Measurements from ENCODE around the gene BRD3OS.

Gene BRD3OS

DNA sequence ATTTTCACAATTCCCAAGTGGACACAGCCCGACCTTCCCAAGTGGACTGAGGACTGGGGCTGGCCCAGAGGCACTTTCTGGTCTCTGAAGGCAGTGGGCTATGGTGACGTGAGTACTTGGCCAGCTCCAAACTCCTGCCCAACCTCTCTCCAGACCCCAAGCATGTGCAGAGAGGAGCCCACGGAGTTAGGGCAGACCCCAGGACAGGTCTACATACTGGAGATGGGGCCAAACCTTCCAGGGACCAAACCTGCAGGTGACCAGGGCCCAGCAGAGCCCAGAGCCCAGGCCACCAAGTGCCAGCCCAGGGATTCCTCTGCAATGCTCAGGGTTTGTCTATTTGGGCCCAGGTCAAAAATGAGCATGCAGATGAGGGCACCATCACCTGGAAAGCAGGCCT, 27.2 kb downstream of the BRD3OS start:
- no peak for DNase-seq (ENCODE audit: low read depth)

DNA sequence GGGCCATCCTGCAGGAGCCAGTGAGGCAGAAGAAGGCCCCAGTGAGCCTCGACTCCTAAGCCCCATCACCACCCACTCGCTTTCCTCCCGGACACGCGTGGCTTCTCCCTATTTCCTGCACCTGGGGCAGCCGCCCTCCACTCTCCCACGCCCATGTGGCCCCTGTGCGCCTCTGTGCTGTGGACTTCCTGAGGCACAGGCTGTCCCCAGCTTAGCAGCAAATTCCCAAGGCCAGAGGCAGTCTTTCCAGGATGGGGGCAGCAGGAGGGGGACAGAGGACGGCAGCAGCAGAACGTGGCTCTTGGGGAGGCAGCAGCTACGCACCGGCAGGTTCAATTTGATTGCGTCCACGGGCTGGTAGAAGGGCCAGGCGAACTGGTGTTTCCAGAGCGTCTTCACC, 27.7 kb downstream of the BRD3OS start:
- DNase-seq (ENCODE audit: low read depth): no peak

DNA sequence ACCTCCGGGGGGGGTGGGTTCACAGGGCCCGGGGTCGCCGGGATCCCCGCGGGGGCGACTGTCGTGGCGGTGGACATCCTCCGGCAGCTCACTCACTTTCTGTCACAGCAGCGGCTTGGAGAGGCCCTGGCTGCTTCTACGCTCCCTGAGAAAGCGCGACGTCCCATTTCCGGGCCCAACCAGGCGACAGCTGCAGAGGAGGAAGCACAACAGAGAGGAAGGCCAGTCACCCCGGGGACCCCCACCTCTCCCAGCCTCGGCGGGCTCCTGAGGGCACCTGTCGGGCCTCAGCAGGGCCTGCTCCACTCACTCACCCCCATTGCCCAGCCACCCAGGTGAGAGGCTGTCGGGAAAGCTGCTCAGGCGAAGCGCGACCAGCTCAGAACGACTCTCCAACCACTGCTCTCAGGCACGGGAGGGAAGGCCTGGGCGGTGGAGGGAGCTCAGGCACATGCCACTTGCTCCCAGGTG, 28.2 kb downstream of the BRD3OS start:
- DNase-seq (ENCODE audit: low read depth): no peak

DNA sequence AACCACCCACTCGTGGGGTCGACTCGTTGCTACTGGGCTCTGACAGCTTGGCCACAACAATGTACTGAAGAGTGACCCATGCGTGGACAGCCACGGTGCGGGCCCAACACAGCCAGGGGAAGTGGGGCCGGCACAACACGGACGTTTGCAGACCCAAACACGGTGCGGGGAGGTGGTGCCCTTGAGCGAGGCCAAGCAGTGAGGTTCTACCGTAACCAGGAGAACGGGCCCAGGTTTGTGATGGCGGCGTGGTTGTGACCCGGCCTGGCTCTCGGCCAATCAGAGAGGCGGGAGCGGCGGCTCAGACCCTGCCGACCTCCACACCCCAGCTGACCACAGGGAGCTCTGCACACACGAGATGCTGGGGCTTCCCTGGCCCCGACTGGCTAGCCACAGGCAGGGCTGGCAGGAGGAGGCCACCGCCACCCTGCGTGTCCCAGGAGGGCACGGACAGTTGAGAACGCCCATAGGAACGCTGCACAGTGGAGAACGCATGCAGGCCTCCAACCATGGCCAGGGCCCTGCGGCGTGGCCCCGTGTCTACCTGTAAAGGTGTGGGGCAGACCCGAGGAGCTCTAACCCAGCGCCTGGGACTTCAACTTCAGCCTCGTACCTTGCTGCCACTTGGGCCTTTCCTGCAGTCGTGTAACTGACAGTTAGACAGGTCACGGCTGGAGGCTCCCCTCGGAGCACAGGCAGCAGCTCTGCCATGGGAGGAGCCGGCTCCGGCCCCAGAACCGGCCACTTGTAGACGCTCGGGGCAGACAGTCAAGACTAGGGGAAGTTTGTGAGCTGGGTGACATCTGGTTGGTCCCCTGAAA, 28.9 kb downstream of the BRD3OS start:
- no peak for DNase-seq (ENCODE audit: low read depth)

DNA sequence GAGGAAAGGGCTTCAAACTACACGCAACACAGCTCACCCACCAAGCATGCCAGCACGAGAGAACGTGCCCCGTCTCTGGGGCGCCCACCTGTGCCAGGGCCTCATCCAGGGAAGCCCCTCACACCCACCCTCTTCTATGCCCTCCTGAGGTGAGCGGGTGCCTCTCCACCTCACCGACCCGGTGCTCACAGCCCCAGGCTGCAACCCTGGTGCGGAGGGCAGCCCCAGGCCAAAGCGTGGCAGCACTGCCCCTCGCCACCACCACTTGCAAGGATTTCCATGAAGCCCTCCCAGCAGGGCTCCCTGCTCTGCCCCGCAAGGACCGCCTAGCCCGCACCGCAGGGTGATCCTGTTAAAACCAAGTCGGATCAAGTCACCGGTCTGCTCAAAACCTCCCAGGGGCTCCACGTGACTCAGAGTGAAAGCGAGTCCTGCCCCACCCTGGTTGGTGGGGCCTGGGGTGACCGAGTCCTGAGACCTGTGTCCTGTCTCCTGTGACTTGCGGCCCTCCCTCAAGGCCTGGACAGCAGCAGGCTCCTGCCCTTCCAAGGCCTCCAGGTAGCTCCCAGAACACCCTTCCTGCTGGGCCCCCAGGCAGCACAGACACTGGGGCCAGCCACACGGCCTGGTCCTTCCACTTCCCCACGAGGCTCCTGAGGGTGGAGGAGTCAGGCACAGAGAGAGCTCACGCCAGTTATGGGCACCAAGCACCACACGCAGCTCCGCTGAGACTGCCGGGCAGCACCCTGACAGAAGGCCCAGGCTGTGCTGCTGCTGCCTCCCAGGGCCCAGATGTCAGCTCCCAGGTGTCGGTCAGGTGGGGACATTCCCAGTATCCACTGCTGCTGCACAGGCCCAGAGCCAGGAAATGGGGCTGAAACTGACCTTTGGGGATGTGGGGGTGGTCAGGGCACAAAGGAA, 29.9 kb downstream of the BRD3OS start:
- DNase-seq (ENCODE audit: low read depth): no peak

DNA sequence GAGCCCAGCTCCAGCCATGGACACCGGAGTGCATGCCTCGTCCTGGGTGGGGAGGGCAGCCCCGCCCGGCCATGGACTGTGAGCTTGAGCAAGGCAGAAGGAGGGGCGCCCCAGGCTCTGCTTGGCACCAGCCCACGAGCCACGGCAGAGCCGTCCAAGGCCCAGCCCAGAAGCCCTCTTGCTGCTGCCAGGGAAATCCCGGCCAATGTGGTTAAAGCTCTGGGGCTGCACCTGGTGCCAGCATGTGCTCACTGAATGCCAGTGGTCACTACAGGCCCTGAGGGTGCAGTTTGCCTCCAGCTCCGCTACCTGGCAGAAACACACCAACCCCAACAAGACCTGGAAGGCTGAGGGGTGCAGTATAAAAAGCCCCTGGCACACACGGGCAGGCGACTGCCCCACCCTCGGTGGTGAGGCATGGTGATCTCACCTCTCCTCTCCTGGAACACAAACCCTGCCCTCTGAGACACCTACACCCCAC, 30.7 kb downstream of the BRD3OS start:
- DNase-seq (ENCODE audit: low read depth): no peak

DNA sequence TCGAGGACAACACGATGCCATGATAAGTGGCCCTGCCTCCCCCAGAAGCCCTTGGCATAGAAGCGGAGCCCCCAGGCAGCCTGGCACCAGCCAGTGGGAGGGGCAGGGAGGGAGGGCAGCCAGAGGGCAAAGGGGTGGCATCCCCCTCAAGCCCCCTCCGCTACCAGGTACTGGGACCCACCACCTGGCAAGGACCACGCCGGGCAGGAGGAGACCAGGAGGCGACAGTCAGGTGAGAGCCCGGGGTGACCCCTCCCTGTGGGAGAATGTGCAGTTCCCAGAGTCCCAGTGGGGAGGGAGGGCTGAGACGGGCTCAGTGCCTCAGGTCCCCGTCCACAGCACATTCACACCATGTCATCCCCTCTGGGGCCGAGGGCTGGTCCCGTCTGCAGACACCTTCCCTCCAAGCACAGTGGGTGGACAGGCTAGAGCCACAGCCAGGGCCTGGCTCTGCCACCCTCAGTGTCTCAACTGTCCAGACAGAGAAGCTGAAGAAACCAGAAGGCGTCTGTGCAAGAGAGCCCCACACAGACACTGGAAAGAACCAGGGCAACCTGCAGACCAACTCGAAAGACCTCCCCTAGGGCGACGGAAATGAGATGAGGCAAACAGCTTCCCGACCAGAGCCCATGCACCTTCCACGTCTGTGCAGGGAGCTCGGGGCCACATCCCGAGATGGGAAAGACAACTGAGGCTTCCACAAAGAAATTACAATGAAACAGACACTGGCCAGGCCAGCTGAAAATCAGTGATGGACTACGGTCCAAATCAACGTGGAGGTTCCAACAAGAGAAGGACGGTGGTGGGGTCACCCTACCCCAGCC, 31.4 kb downstream of the BRD3OS start:
- DNase-seq (ENCODE audit: low read depth): no peak

DNA sequence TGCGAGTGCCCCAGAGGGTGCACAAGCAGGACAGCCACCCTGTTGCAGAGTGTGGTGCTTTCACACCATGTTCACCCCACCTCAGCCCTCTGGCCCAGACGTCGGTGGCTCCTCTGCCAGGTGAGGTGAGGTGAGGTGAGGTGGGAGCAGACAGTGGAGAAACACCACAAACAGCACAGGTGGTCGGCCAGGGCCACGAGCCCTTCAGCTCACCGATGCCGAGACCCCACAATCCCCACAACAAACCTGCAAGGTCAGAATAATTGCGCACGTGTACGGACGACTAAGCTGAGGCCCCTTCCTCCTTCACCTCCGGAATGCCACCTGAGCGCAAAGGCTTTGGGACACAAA, 32.0 kb downstream of the BRD3OS start:
- no peak for DNase-seq (ENCODE audit: low read depth)

DNA sequence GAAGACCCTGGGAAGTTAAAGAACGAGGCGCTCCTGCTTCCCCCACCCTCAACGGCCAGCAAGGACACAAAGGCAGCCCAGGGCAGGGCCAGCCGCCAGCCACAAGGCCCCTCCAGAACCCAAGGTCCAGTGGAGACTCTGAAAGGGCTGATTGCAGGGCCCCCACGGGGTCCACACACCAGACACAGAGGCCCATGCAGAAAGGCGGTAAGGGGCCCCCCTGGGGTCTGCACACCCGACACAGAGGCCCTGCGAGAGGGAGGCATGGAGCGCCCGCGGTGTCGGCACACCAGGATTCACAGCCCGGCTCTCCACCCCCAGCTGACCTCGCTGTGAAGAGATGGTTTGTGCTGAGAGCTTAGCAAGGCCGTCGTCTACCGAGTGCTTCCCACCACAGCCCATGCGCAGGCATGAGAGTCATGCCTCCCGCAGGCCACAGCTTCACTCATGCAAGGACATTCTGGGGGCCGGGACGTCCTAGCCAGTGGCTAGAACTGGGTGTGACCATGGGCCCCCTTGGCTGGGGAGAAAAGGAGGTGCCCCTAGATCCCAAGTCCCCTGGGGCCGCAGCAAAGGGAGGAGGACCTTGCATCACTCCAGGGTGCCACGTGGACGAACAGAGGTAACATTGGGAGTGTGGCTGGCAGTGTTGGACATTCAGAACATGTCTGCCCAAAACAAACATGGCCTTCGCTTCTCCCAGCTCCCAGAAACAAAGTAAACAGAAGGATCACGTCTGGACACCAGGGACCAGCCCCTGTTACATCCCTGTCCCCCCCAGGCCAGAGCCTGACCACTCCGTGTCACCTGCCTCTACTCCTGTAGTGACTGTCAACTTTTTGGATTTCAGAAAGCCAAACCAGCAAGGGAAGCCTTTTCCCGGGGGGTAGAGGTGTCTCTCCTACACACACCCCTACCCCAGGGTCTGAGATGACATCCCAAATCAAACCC, 32.7 kb downstream of the BRD3OS start:
- no peak for DNase-seq (ENCODE audit: low read depth)

DNA sequence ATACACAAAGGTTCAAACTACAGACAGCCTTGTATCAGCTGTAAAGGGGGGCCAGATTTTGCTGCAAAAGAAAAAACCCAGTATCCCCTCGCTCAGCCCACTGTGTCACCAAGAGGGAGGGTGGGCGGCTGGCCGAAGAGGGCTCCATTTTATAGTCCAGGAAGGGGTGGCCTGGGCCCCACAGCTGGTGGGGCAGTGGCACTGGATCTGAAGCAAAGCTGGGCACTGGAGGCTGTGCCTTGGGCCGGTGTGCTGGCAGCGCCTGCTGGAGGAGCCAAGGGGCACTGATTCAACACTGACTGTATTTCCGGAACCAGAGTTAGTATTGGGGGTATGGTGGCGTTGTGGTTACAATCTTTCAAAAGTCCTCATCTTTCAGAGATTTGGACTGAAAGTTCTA, 33.4 kb downstream of the BRD3OS start:
- no peak for DNase-seq (ENCODE audit: low read depth)

DNA sequence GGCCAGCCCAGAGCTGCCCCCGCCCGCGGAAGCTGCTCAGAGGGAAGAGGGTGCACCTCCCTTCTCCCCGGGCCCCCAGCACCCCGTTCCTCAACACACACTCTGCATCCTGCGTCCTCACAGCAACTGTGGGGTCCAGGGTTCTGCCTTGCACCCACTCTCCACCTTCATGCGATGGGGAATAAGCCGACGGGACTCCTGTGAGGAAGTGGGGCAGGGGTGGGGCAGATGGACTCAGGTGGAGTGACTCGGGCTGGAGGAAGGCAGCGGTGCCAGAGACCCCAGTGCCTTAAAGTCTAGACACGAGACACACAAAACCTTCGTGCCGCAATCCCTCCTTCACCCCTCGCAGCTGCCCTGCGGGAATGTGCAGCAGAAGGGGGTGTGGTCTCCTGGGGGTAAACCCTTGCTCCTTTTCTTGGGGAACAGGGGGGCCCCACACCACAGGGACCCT, 33.9 kb downstream of the BRD3OS start:
- no peak for DNase-seq (ENCODE audit: low read depth)

DNA sequence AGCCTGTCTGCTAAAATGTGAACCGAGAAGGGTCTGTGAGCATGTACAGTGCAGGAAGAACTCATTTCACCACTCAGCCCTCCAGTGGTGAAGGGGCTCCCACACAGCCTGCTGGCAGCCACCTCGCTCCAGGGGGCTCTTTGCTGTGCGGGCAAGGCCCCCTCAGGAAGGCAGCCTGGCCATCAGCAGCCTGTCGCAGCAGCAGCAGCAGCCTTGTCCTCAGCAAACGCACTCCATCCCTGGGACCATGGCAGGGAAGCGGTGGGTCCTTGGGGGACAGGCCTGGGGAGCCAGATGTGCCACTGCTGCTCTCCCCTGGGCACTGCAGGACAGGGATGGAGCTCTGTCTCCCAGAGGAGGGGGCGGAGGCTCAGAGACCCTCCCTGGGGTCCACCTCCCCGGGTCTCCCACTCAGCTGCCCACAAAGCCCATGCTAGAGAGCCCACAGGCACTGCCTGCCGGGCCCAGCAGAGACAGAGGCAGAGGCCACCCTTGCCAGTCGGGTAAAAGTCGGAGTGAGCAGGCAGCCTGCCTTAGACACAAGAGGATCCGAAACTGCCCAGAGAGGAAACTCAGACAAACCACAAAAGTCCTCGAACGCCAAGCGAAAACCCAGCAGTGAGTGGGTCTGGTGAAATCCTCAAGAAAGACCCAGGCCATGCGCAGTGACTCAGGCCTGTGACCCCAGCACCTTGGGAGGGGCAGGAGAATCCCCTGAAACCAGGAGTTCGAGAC, 34.5 kb downstream of the BRD3OS start:
- DNase-seq (ENCODE audit: low read depth): no peak

DNA sequence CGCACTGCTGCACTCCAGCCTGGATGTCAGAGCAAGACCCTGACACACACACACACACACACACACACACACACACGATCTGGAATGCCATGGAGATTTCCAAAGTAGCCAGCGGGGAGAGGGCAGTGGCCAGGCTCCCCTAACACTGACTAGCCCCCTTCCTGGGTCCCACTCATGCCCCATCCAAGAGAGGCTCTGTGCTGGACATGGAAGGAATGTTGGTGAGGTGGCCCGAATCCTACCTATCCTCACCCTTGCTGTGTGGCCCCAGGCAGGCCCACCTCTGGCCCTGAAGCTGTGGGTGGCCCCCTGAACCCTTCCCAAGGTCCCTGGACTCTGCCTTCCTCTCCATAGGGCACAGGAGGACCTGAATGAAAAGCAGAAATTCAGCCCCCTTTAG, 35.3 kb downstream of the BRD3OS start:
- no peak for DNase-seq (ENCODE audit: low read depth)

DNA sequence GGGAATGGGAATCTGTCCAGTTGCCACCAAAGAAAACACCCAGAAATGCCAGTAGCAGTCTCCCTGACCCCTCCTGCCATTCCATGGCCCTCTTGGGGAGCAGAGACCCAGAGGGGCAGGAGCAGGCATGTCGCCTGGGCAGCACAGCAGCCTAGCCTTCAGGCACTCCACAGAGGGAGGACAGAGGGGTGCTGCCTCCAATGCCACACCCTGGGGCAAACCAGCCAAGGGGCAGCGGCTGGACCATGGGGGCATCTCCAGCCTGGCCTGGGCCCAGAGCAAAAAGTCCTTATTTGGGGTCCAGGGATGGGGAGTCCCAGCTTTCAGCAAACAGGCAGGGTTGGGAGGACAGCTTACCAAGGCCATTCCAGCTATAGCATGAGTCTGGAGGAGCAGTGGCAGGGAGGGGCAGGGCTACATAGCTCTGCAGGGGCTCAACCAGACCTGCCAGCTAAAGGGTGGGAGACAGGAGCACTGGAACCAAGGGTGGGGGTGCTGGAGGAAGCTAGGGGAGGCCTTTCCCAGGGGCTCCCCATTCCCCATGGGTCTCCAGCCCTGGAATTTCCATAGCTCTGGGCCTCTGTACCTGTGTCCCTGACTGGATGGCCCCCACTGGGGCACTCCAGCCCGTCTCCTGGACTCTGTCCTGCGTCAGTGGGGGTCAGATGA, 35.9 kb downstream of the BRD3OS start:
- DNase-seq (ENCODE audit: low read depth): no peak

DNA sequence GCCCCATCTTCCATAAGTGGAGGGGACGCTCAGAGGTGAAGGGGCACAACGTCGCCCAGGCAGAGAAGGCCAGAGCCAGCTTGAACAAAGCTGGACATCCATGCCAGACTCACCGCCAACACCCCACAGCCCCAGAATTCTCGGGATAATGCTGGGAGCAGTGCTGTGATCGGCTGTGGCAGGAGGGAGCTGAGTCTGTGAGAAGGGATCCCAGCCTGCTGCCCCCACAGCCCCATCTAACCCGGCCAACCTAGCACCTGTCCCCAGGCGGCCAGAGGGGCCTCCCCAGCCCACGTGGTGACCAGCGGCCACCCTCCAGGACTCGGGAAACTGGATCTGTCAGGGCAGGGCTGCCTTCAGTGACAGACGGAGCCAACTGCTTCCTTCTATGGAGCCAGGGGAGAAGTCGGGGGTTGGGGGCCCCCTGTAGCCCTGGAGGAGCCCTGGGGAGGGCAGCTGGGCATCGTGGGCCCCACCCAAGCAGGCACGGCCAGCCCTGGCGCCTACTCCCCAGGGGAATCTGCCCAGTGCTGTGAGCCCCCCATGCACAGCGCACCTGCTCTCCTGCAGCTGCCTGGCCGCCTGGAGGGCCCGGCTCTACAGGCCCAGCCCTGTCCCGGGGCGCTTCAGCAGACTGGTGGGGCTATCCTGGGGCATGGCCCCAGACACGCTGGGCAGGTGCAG, 36.5 kb downstream of the BRD3OS start:
- DNase-seq (ENCODE audit: low read depth): no peak

DNA sequence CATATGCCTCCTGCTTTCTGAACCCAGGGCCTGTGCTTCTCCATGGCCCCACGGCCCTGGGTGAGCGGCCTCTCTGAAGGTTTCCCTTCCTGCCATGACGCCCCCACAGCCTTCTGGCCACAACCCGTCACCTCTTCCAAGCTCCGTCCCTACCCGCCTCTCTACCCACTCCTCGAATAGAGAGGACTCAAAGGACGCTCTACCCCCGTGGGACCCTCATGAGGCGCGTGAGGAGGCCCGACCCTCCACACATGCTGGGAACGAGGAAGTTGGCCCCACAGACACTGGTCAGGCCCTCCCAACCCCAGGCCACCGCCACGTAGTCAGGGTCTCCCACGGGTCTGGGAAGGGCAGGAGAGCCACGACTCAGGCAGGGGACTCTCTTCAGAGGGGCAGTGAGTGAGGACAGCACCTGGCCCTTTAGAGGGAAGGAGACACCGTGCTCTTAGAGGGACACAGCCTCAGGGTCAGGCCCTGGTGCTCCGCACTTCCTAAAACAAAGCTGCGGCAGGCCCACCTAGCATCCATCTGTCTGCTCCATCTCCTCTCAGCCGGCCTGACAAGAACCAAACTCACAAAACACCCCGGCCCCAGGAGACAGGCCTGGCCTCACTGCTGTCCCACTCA, 37.3 kb downstream of the BRD3OS start:
- no peak for DNase-seq (ENCODE audit: low read depth)

DNA sequence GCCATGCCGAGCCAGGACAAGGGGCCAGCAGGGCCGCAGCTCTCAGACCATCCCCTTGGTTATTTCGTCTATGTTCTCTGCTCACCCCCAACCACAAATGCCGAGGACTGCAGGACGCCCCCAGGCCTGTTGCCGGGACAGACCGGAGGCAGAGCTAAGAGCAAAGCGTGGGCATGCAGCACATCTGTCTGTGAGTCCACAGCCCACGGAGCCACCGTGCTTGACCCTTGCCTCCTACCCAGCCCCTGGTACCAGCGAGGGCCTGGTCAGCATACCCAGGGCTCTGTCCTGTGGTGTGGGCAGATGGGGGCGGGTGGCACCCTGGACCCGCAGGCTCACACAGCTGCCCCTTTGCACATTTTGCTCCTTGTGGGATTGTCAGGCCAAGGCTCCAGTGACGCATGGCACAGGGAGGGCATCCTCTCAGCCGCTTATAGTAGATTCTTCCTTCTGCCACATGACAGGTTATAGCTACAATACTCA, 37.8 kb downstream of the BRD3OS start:
- DNase-seq (ENCODE audit: low read depth): no peak
